K562 (cell line): ENCODE results near the gene SPINT1. TPM values are rescaled to one million over a fixed set of nuclear protein-coding genes. Genes with fewer than 3 reads are reported as not detected.
A peak's percentile ranks its signal among the peaks of the same experiment; 100 is the strongest.

Source experiments
- CTCF ChIP-seq, 3 experiments: IDR thresholded peaks in 2 of 3; conservative IDR thresholded peaks in 1 of 3; 2 replicates each; pipeline ENCODE4 v1.5.1; 2011 to 2012; ENCODE audit warnings: low read length in 3 of 3, mild to moderate bottlenecking in 3 of 3, control low read depth in 2 of 3, improper control_type of control experiment in 1 of 3, inconsistent platforms in 1 of 3, low read depth in 1 of 3, mixed read lengths in 1 of 3, moderate library complexity in 1 of 3; ENCODE audit not compliant: insufficient read depth in 2 of 3
- CTCFL ChIP-seq: IDR thresholded peaks from 2 replicates; pipeline ENCODE4 v1.6.1; 2011; ENCODE audit warnings: borderline replicate concordance, low read depth, mild to moderate bottlenecking, moderate library complexity, low read length; ENCODE audit not compliant: insufficient read depth, poor library complexity, severe bottlenecking
- EWSR1 ChIP-seq: fragments of 450-650 bp; IDR thresholded peaks from 2 replicates; pipeline ENCODE4 v1.6.1; 2018; ENCODE audit warnings: borderline replicate concordance, mild to moderate bottlenecking, low read depth, moderate library complexity; ENCODE audit not compliant: partially characterized antibody
- KHSRP ChIP-seq: fragments of 450-650 bp; IDR thresholded peaks from 2 replicates; pipeline ENCODE4 v1.6.1; 2017
- MYC ChIP-seq, 2 experiments: fragments of 250-450 bp in 1 of 2; sonication (Bioruptor Pico) in 1 of 2; IDR thresholded peaks; 2 replicates each; pipeline versions ENCODE4 v1.5.1 to v1.6.1; 2012 to 2021; ENCODE audit warnings: low read depth in 2 of 2, borderline replicate concordance in 1 of 2, improper control_type of control experiment in 1 of 2, low read length in 1 of 2, mild to moderate bottlenecking in 1 of 2, moderate library complexity in 1 of 2
- PRDM10 ChIP-seq: fragments of 450-650 bp; IDR thresholded peaks from 2 replicates; pipeline ENCODE4 v1.6.1; 2018; ENCODE audit not compliant: partially characterized antibody
- SFPQ ChIP-seq: fragments of 200-400 bp; formaldehyde crosslinking; IDR thresholded peaks from 2 replicates; pipeline ENCODE4 v1.6.1; 2017; ENCODE audit warnings: mild to moderate bottlenecking, low read depth, low read length, moderate library complexity
- SMC3 ChIP-seq: conservative IDR thresholded peaks from 2 replicates; pipeline ENCODE4 v1.6.1; 2011; ENCODE audit warnings: low read depth, low read length, improper control_type of control experiment; ENCODE audit not compliant: insufficient read depth
- SUPT5H ChIP-seq: fragments of 450-650 bp; IDR thresholded peaks from 2 replicates; pipeline ENCODE4 v1.6.1; 2016
- TOE1 ChIP-seq, 2 experiments: fragments of 450-650 bp in 1 of 2; sonication (generic) in 1 of 2; formaldehyde crosslinking in 1 of 2; IDR thresholded peaks; 2 replicates each; pipeline versions ENCODE4 v1.7.1 to v1.8.0; 2016 to 2022; ENCODE audit warnings: borderline replicate concordance in 2 of 2, mild to moderate bottlenecking in 2 of 2, antibody characterized with exemption in 1 of 2, inconsistent platforms in 1 of 2, low read depth in 1 of 2, missing genetic modification reagents in 1 of 2, moderate library complexity in 1 of 2
- ZNF589 ChIP-seq: fragments of 200-800 bp; sonication (Bioruptor generic); IDR thresholded peaks from 2 replicates; pipeline ENCODE4 v1.6.1; 2016; ENCODE audit warnings: low read depth, missing genetic modification characterization, missing compliant biosample characterization
- polyA plus RNA-seq, 8 experiments: library from polyadenylated mRNA; depleted of rRNA in 4 of 8; stranded (reverse) in 5 of 8; unstranded in 3 of 8; fragments of >200 nt; fragmentation: Nextera tagmentation in 2 of 8; fragmentation: Illumina TruSeq in 1 of 8; extraction: Ambion mirVana in 2 of 8; extraction: Trizol in 1 of 8; gene quantifications; 2 replicates each; pipeline versions ENCODE4 v1.2.1 to v1.2.3, GENCODE V29; 2011 to 2014; ENCODE audit warnings: inconsistent platforms in 1 of 8, missing spikeins in 1 of 8
- total RNA-seq, 7 experiments: library from RNA; depleted of rRNA in 6 of 7; stranded (reverse); fragments of >200 nt in 6 of 7; fragmentation: Illumina TruSeq in 2 of 7; extraction: Trizol in 2 of 7; gene quantifications; 2 replicates each; pipeline versions ENCODE4 v1.2.1 to v1.2.3, GENCODE V29; 2011 to 2021; ENCODE audit warnings: low replicate concordance in 1 of 7

Gene SPINT1
- total and polyA plus RNA-seq, 9 of the 15 experiments (the other 6 are each of a cell fraction or from before 2014, with no cell fraction given), result 0.78 to 4.5 (median 1.5) TPM

- TF ChIP-seq SFPQ (no peak), KHSRP (no peak), MYC (IDR thresholded peaks at IDR 0.05; ENCODE audit: low read depth, low read length) (0 out of 2 replicates have a peak, but pooled peaks have one; percentile 37), MYC (CRISPR knock-in tag; IDR thresholded peaks at IDR 0.05; ENCODE audit: borderline replicate concordance, low read depth) (no peak), EWSR1 (no peak), SUPT5H (no peak), CTCF (IDR thresholded peaks at IDR 0.05 in 2 of 3, conservative IDR thresholded peaks at IDR 0.05 in 1 of 3; ENCODE audit: insufficient read depth in 2 of 3, low read depth in 1 of 3, low read length in 3 of 3) (peak; percentile 92 to 94 (median 92)), PRDM10 (peak; percentile 17), TOE1 (IDR thresholded peaks at IDR 0.05; ENCODE audit: borderline replicate concordance) (0 out of 2 replicates have a peak, but pooled peaks have one; percentile 31), TOE1 (CRISPR knock-in tag; IDR thresholded peaks at IDR 0.05; ENCODE audit: borderline replicate concordance, low read depth) (no peak), CTCFL (peak; percentile 61), SMC3 (peak; percentile 28), ZNF589 (CRISPR knock-in tag) (no peak)
Observed at GRCh38 chr15:40859206-40859851, 15.5 kb downstream of the SPINT1 start (continued).
